ENCODE data around the gene DENND6B. TPM values are rescaled to one million over a fixed set of nuclear protein-coding genes. Genes with fewer than 3 reads are reported as not detected.

The DENND6B gene
- total RNA-seq, 1 donor from 2014 or later, result 11.9 TPM

Other genes with a start within 250 kb of the DENND6B start
- gene MLC1, start 241.6 kb downstream of the DENND6B start, total RNA-seq, result not detected in 2 replicates
- not detected in 2 replicates for gene MOV10L1, start 237.0 kb downstream of the DENND6B start, total RNA-seq
- not detected in 2 replicates for gene PANX2, start 156.3 kb downstream of the DENND6B start, total RNA-seq
- 24.7 and 37.4 TPM in 2 replicates for gene TRABD, start 141.1 kb downstream of the DENND6B start, total RNA-seq
- 23.4 and 26.7 TPM in 2 replicates for gene SELENOO, start 126.0 kb downstream of the DENND6B start, total RNA-seq
- gene TUBGCP6, start 82.0 kb downstream of the DENND6B start, total RNA-seq, result 26.2 and 34.5 TPM in 2 replicates
- gene HDAC10, start 75.7 kb downstream of the DENND6B start, total RNA-seq, result 19.8 and 48.9 TPM in 2 replicates
- gene MAPK12, start 65.3 kb downstream of the DENND6B start, total RNA-seq, result 22.0 and 26.0 TPM in 2 replicates
- gene MAPK11, start 56.6 kb downstream of the DENND6B start, total RNA-seq, result 9.9 and 10.2 TPM in 2 replicates
- gene PLXNB2, start 19.4 kb downstream of the DENND6B start, total RNA-seq, result 98.8 and 582 TPM in 2 replicates
- 46.2 and 57.3 TPM in 2 replicates for gene PPP6R2, start 16.3 kb upstream of the DENND6B start, total RNA-seq
- gene SBF1, start 148.0 kb upstream of the DENND6B start, total RNA-seq, result 51.4 and 68.2 TPM in 2 replicates
- gene ADM2, start 154.5 kb upstream of the DENND6B start, total RNA-seq, result 2.3 and 3.4 TPM in 2 replicates
- 0.10 and 1.7 TPM in 2 replicates for gene MIOX, start 159.8 kb upstream of the DENND6B start, total RNA-seq
- gene LMF2, start 180.7 kb upstream of the DENND6B start, total RNA-seq, result 26.6 and 48.4 TPM in 2 replicates
- gene NCAPH2, start 181.2 kb upstream of the DENND6B start, total RNA-seq, result 16.7 and 24.7 TPM in 2 replicates
- 2.0 and 7.3 TPM in 2 replicates for gene SCO2, start 198.6 kb upstream of the DENND6B start, total RNA-seq
- gene TYMP, start 203.0 kb upstream of the DENND6B start, total RNA-seq, result 55.0 and 68.8 TPM in 2 replicates
- gene KLHDC7B, start 218.9 kb upstream of the DENND6B start, total RNA-seq, result 0.15 and 0.17 TPM in 2 replicates
- gene SYCE3, start 235.9 kb upstream of the DENND6B start, total RNA-seq, result not detected in 2 replicates

Measured in renal cortical epithelial cell (primary cell).